IMR-90 (cell line): ENCODE results near the gene RNF4.

Source experiments
- MAFK ChIP-seq: IDR thresholded peaks from 2 replicates; pipeline ENCODE4 v1.6.1; 2012; ENCODE audit warnings: low read depth, low read length, improper control_type of control experiment
- NFE2L2 ChIP-seq: fragments of 150-350 bp; IDR thresholded peaks from 2 replicates; pipeline ENCODE4 v1.6.1; 2016; ENCODE audit warnings: low read depth, mild to moderate bottlenecking, low read length
- POLR2A ChIP-seq: IDR thresholded peaks from 2 replicates; pipeline ENCODE4 v1.6.1; 2012; ENCODE audit warnings: mild to moderate bottlenecking, low read depth, low read length
- RFX5 ChIP-seq: IDR thresholded peaks from 2 replicates; pipeline ENCODE4 v1.8.0; 2012; ENCODE audit warnings: low read depth, mild to moderate bottlenecking, low read length, moderate library complexity
- SMC3 ChIP-seq: fragments of 150-350 bp; IDR thresholded peaks from 2 replicates; pipeline ENCODE4 v1.6.1; 2016; ENCODE audit warnings: low read depth, mild to moderate bottlenecking, antibody characterized with exemption, low read length, moderate library complexity
- TF ChIP-seq, protein P1 (sequence below): conservative IDR thresholded peaks from 2 replicates; pipeline ENCODE4 v1.5.1; 2012; ENCODE audit warnings: mild to moderate bottlenecking, low read depth, low read length, improper control_type of control experiment

DNA sequence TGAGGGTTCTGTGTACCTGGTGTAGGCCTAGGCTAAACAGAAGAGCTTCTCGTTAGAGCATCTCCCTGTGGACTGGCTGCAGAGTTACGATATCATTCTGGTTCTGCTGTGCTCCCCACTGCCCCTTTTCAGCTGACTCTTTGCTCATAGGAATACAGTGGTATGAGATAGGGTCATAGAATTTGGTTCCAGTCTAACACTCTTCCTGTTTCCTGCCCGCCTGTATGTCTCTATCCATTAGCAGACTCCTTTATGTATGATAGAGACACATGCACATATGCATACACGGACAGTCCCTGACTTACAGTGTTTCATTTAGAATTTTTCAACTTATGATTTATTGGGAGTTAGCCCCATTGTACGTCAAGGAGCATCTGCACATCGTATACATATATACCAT lies 15.3 kb downstream of the RNF4 start:
- TF ChIP-seq RFX5 (no peak), POLR2A (no peak), NFE2L2 (no peak), MAFK (no peak), SMC3 (no peak)
- TF ChIP-seq, protein P1, sequence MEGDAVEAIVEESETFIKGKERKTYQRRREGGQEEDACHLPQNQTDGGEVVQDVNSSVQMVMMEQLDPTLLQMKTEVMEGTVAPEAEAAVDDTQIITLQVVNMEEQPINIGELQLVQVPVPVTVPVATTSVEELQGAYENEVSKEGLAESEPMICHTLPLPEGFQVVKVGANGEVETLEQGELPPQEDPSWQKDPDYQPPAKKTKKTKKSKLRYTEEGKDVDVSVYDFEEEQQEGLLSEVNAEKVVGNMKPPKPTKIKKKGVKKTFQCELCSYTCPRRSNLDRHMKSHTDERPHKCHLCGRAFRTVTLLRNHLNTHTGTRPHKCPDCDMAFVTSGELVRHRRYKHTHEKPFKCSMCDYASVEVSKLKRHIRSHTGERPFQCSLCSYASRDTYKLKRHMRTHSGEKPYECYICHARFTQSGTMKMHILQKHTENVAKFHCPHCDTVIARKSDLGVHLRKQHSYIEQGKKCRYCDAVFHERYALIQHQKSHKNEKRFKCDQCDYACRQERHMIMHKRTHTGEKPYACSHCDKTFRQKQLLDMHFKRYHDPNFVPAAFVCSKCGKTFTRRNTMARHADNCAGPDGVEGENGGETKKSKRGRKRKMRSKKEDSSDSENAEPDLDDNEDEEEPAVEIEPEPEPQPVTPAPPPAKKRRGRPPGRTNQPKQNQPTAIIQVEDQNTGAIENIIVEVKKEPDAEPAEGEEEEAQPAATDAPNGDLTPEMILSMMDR, result no peak
